Neural cell (in vitro differentiated cells): Measurements from ENCODE around the gene ARID3A.

Experiments used
- EZH2 ChIP-seq: fragments of 200-600, 300-800 bp; shearing (Covaris generic), sonication (generic); IDR thresholded peaks from 2 replicates; pipeline ENCODE4 v1.6.1; 2014; ENCODE audit warnings: antibody characterized with exemption, low read length, borderline replicate concordance, mild to moderate bottlenecking; ENCODE audit not compliant: insufficient read depth, poor library complexity, severe bottlenecking
- POLR2AphosphoS5 ChIP-seq: IDR thresholded peaks from 2 replicates; pipeline ENCODE4 v1.6.1; 2012
- SMC3 ChIP-seq: fragments of 450-650 bp; conservative IDR thresholded peaks from 2 replicates; pipeline ENCODE4 v1.6.1; 2014; ENCODE audit warnings: antibody characterized with exemption, mild to moderate bottlenecking, moderate library complexity; ENCODE audit not compliant: poor library complexity
- TF ChIP-seq, protein P1 (sequence below): IDR thresholded peaks from 2 replicates; pipeline ENCODE4 v1.6.1; 2012; ENCODE audit warnings: borderline replicate concordance
- TF ChIP-seq, protein P2 (sequence below): fragments of 450-650 bp; IDR thresholded peaks from 2 replicates; pipeline ENCODE4 v1.5.1; 2014; ENCODE audit warnings: antibody characterized with exemption, mild to moderate bottlenecking, moderate library complexity; ENCODE audit not compliant: poor library complexity, severe bottlenecking

DNA sequence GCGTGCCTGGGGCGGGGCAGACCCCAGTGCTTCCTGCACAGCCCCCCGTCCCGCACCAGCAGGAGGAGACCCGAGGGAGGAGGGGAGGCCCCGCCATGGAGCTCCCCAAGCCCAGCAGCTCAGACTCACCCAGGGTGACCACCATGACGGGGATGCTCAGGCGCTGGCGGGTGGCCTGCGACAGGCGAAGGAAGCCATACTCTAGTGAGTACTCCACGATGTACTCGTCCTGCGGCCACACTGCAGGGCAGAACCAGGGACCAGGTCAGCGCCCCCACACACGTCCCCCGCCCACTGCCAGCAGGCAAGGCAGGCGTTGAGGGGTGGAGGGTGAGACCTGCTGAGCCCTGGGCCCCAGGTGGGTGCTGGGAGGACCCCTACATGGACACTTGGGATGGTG lies 86.5 kb downstream of the ARID3A start:
- TF ChIP-seq, protein P1, sequence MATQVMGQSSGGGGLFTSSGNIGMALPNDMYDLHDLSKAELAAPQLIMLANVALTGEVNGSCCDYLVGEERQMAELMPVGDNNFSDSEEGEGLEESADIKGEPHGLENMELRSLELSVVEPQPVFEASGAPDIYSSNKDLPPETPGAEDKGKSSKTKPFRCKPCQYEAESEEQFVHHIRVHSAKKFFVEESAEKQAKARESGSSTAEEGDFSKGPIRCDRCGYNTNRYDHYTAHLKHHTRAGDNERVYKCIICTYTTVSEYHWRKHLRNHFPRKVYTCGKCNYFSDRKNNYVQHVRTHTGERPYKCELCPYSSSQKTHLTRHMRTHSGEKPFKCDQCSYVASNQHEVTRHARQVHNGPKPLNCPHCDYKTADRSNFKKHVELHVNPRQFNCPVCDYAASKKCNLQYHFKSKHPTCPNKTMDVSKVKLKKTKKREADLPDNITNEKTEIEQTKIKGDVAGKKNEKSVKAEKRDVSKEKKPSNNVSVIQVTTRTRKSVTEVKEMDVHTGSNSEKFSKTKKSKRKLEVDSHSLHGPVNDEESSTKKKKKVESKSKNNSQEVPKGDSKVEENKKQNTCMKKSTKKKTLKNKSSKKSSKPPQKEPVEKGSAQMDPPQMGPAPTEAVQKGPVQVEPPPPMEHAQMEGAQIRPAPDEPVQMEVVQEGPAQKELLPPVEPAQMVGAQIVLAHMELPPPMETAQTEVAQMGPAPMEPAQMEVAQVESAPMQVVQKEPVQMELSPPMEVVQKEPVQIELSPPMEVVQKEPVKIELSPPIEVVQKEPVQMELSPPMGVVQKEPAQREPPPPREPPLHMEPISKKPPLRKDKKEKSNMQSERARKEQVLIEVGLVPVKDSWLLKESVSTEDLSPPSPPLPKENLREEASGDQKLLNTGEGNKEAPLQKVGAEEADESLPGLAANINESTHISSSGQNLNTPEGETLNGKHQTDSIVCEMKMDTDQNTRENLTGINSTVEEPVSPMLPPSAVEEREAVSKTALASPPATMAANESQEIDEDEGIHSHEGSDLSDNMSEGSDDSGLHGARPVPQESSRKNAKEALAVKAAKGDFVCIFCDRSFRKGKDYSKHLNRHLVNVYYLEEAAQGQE: no peak
- TF ChIP-seq, protein P2, sequence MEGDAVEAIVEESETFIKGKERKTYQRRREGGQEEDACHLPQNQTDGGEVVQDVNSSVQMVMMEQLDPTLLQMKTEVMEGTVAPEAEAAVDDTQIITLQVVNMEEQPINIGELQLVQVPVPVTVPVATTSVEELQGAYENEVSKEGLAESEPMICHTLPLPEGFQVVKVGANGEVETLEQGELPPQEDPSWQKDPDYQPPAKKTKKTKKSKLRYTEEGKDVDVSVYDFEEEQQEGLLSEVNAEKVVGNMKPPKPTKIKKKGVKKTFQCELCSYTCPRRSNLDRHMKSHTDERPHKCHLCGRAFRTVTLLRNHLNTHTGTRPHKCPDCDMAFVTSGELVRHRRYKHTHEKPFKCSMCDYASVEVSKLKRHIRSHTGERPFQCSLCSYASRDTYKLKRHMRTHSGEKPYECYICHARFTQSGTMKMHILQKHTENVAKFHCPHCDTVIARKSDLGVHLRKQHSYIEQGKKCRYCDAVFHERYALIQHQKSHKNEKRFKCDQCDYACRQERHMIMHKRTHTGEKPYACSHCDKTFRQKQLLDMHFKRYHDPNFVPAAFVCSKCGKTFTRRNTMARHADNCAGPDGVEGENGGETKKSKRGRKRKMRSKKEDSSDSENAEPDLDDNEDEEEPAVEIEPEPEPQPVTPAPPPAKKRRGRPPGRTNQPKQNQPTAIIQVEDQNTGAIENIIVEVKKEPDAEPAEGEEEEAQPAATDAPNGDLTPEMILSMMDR: no peak
- TF ChIP-seq SMC3 (no peak), POLR2AphosphoS5 (no peak), EZH2 (no peak)
